Measurements from ENCODE around the gene GBP3.

The GBP3 gene

DNA sequence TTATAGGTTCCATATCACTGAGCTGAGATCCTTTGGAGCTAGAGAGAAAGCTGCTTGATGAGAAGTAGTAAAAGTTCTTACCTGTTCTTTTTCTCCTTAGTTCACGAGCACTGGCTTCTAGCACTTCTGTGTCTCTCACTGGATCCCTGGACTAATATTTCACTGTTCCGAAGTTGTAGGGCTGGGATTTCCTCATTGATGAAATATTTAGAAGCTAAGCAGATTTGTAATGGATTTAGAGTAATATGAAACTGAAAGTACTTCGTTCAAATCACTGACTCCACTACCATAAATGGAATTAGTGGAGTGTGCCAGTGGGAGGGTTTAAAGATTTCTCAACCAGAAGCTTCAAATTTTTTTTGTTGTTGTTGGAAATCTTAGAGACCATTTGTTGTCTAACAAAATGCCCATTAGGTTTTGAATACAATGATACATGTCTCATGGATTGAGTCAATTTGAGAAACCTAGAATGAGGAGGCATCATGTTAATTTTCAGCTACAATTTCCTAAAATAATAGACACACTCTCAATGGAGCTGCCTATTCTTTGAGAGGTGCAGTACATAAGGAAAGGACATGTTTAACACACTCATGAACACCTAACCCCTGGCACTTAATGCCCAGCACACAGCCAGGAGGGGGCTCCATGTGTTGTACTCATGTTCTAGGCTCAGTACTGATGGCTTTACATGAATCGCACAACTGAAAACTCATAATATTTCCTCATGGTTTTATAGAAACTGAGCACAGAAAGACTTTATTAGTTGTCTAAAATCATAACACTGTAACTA lies 42.6 kb upstream of the GBP3 start, which contains the start of gene GBP1:
GBP1 (minus strand) TSS at position 130 of the 790 bp plus-strand sequence. CDS start 1,974 bp downstream, outside the sequence.
- no peaks in the 10 kb centered on the region for H3K27me3 ChIP-seq (ENCODE audit: insufficient read depth, low read depth)
- H3K9ac ChIP-seq: peak within 1 kb of the TSS; percentile 21; the same call in 1 of the 2 replicates
- peaks cover 18% of the 10 kb centered on the region for H3K4me1 ChIP-seq (ENCODE audit: low read depth, poor library complexity, severe bottlenecking)
- H3K27ac ChIP-seq: peak within 1 kb of the TSS; percentile 6; the same call in 1 of the 2 replicates
- no peak within 1 kb of the TSS for H3K4me3 ChIP-seq (IDR thresholded peaks at IDR 0.05; ENCODE audit: insufficient read depth, low read depth, low read length)
- TF ChIP-seq, protein P1, sequence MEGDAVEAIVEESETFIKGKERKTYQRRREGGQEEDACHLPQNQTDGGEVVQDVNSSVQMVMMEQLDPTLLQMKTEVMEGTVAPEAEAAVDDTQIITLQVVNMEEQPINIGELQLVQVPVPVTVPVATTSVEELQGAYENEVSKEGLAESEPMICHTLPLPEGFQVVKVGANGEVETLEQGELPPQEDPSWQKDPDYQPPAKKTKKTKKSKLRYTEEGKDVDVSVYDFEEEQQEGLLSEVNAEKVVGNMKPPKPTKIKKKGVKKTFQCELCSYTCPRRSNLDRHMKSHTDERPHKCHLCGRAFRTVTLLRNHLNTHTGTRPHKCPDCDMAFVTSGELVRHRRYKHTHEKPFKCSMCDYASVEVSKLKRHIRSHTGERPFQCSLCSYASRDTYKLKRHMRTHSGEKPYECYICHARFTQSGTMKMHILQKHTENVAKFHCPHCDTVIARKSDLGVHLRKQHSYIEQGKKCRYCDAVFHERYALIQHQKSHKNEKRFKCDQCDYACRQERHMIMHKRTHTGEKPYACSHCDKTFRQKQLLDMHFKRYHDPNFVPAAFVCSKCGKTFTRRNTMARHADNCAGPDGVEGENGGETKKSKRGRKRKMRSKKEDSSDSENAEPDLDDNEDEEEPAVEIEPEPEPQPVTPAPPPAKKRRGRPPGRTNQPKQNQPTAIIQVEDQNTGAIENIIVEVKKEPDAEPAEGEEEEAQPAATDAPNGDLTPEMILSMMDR (conservative IDR thresholded peaks at IDR 0.05; ENCODE audit: low read depth, low read length): no peak
- peak within 1 kb of the TSS; percentile 74 for H2AFZ ChIP-seq (ENCODE audit: low read depth)
- no peaks in the 10 kb centered on the region for H4K20me1 ChIP-seq (ENCODE audit: insufficient read depth)
- no peaks in the 10 kb centered on the region for H3K36me3 ChIP-seq (ENCODE audit: insufficient read depth)
- peak within 1 kb of the TSS; percentile 78 for H3K4me2 ChIP-seq
- H3K79me2 ChIP-seq (ENCODE audit: insufficient read depth, low read depth): no peaks in the 10 kb centered on the region

DNA sequence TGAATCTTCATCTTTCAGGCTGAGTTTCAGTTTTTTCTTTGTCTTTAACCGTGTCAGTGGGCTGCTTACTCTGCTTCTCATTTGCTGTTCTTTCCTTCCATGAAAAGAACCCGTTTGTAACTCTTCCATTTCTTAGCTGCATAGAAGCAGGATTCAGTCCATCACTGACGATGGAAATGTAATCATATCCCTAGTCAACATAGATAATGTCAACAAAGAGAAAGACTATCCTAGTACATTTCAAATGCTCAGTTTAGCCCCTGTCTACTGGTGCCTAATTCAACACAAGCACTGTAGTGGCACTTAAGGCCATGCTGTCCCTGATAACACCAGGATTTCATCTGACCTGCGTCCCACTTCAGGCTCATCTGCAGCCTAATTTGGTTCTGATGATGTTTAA lies 42.0 kb upstream of the GBP3 start:
- Histone ChIP-seq H3K27me3 (ENCODE audit: insufficient read depth, low read depth) (no peaks in the 10 kb centered on the region), H3K4me2 (peak overlapping the region; percentile 78), H3K9ac (peak overlapping the region; percentile 21; the same call in 1 of the 2 replicates), H2AFZ (ENCODE audit: low read depth) (peak overlapping the region; percentile 74), H3K4me3 (IDR thresholded peaks at IDR 0.05; ENCODE audit: insufficient read depth, low read depth, low read length) (no peak overlapping the region), H3K36me3 (ENCODE audit: insufficient read depth) (no peaks in the 10 kb centered on the region), H3K4me1 (ENCODE audit: low read depth, poor library complexity, severe bottlenecking) (peaks cover 13% of the 10 kb centered on the region), H3K79me2 (ENCODE audit: insufficient read depth, low read depth) (no peaks in the 10 kb centered on the region), H4K20me1 (ENCODE audit: insufficient read depth) (no peaks in the 10 kb centered on the region), H3K27ac (peak overlapping the region; percentile 6; the same call in 1 of the 2 replicates)
- TF ChIP-seq, protein P1 (conservative IDR thresholded peaks at IDR 0.05; ENCODE audit: low read depth, low read length): no peak

DNA sequence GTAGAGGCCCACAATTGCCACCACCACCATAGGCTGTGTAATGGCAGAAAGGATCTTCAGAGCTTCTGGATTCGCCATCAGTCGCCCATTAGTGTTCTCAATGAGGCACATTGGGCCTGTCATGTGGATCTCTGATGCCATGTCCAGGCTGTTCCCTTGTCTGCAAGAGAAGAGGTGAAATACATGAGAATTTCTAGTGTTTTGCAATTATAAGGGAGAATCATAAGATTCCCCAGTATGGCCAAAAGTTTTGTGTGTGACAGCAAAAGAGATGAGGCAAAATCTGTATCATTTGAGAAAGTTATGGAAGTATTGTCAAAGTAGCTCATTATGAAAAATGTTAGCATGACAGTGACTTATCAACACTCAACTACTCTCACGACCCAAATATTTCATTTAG lies 40.4 kb upstream of the GBP3 start:
- Histone ChIP-seq H4K20me1 (ENCODE audit: insufficient read depth) (no peaks in the 10 kb centered on the region), H3K4me1 (ENCODE audit: low read depth, poor library complexity, severe bottlenecking) (peaks cover 12% of the 10 kb centered on the region), H3K27me3 (ENCODE audit: insufficient read depth, low read depth) (no peaks in the 10 kb centered on the region), H3K4me3 (IDR thresholded peaks at IDR 0.05; ENCODE audit: insufficient read depth, low read depth, low read length) (no peak overlapping the region), H3K9ac (no peak overlapping the region), H2AFZ (ENCODE audit: low read depth) (no peak overlapping the region), H3K4me2 (no peak overlapping the region), H3K36me3 (ENCODE audit: insufficient read depth) (no peaks in the 10 kb centered on the region), H3K79me2 (ENCODE audit: insufficient read depth, low read depth) (no peaks in the 10 kb centered on the region), H3K27ac (no peak overlapping the region)
- TF ChIP-seq, protein P1 (conservative IDR thresholded peaks at IDR 0.05; ENCODE audit: low read depth, low read length): no peak

DNA sequence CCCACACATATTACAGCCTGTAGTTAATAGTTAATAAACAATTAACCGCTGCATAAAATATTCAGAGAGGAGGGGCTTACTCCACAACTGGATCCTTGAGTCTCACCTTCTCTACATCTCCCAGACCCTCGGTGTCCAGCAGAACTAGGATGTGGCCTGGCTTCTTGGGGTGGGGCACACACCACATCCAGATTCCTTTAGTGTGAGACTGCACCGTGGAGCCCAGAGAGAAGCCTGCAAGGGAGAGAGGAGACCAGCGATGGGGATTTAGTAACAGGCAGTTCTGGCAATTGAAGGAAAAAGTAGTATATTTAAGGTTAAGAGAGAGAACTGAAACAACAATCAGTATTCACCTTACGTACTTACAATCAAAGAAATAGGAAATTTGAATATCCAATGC lies 37.4 kb upstream of the GBP3 start:
- TF ChIP-seq, protein P1 (conservative IDR thresholded peaks at IDR 0.05; ENCODE audit: low read depth, low read length): no peak
- no peak overlapping the region for H3K4me2 ChIP-seq
- no peaks in the 10 kb centered on the region for H3K36me3 ChIP-seq (ENCODE audit: insufficient read depth)
- H3K9ac ChIP-seq: no peak overlapping the region
- no peak overlapping the region for H3K4me3 ChIP-seq (IDR thresholded peaks at IDR 0.05; ENCODE audit: insufficient read depth, low read depth, low read length)
- no peak overlapping the region for H3K27ac ChIP-seq
- H3K4me1 ChIP-seq (ENCODE audit: low read depth, poor library complexity, severe bottlenecking): peaks cover 7% of the 10 kb centered on the region
- no peaks in the 10 kb centered on the region for H3K79me2 ChIP-seq (ENCODE audit: insufficient read depth, low read depth)
- no peaks in the 10 kb centered on the region for H3K27me3 ChIP-seq (ENCODE audit: insufficient read depth, low read depth)
- no peak overlapping the region for H2AFZ ChIP-seq (ENCODE audit: low read depth)
- H4K20me1 ChIP-seq (ENCODE audit: insufficient read depth): no peaks in the 10 kb centered on the region
